Fibroblast of lung (primary cell): ENCODE results near the gene DHFR. TPM values are rescaled to one million over a fixed set of nuclear protein-coding genes. Genes with fewer than 3 reads are reported as not detected.
A peak's percentile ranks its signal among the peaks of the same experiment; 100 is the strongest.

Experiments used
- DNase-seq, 2 donors: peaks; one replicate each; pipeline versions ENCODE4 v3.0.0 to v3.0.0-alpha.2; 2010; ENCODE audit warnings: low read depth in 2 of 2
- H2AFZ ChIP-seq: 2 replicates; pipeline ENCODE4 v1.5.1; 2012; ENCODE audit warnings: low read length, control low read depth, inconsistent platforms
- H3K27ac ChIP-seq: 2 replicates; pipeline ENCODE4 v1.5.1; 2011; ENCODE audit warnings: low read length, control low read depth; ENCODE audit not compliant: insufficient read depth
- H3K27me3 ChIP-seq: 2 replicates; pipeline ENCODE4 v1.5.1; 2011; ENCODE audit warnings: mild to moderate bottlenecking, low read length; ENCODE audit not compliant: control insufficient read depth, insufficient read depth
- H3K36me3 ChIP-seq: 2 replicates; pipeline ENCODE4 v1.5.1; 2011; ENCODE audit warnings: low read length; ENCODE audit not compliant: control insufficient read depth, insufficient read depth
- H3K4me1 ChIP-seq: 2 replicates; pipeline ENCODE4 v1.5.1; 2011; ENCODE audit warnings: low read length; ENCODE audit not compliant: control insufficient read depth, insufficient read depth; ENCODE audit errors: extremely low read depth
- H3K4me2 ChIP-seq: 2 replicates; pipeline ENCODE4 v1.5.1; 2011; ENCODE audit warnings: low read length, control low read depth; ENCODE audit not compliant: insufficient read depth; ENCODE audit errors: extremely low read depth
- H3K4me3 ChIP-seq, 4 experiments: fragments of 200-600 bp in 1 of 4; sonication (generic) in 1 of 4; replicated peaks in 1 of 4; 2 replicates each; pipeline ENCODE4 v1.5.1; 2011 to 2016; ENCODE audit warnings: low read length in 4 of 4, low read depth in 3 of 4, mild to moderate bottlenecking in 3 of 4, control low read depth in 2 of 4, inconsistent platforms in 1 of 4, mixed read lengths in 1 of 4; ENCODE audit not compliant: insufficient read depth in 1 of 4; ENCODE audit errors: control extremely low read depth in 1 of 4
- H3K79me2 ChIP-seq: 2 replicates; pipeline ENCODE4 v1.5.1; 2012; ENCODE audit warnings: mild to moderate bottlenecking, low read length, inconsistent platforms; ENCODE audit not compliant: control insufficient read depth, insufficient read depth
- H3K9ac ChIP-seq: 2 replicates; pipeline ENCODE4 v1.5.1; 2011; ENCODE audit warnings: mild to moderate bottlenecking, low read length, control low read depth; ENCODE audit not compliant: insufficient read depth
- H3K9me3 ChIP-seq: 2 replicates; pipeline ENCODE4 v1.5.1; 2012; ENCODE audit warnings: low read depth, low read length; ENCODE audit not compliant: control insufficient read depth, insufficient read depth
- H4K20me1 ChIP-seq: 2 replicates; pipeline ENCODE4 v1.5.1; 2011; ENCODE audit warnings: low read length; ENCODE audit not compliant: control insufficient read depth, insufficient read depth; ENCODE audit errors: extremely low read depth
- CTCF ChIP-seq, 2 donors: IDR thresholded peaks in 1 of 2; conservative IDR thresholded peaks in 1 of 2; 1 replicate in 1 of 2; 2 replicates in 1 of 2; pipeline ENCODE4 v1.5.1; 2011 to 2012; ENCODE audit warnings: low read length in 2 of 2, control low read depth in 1 of 2, inconsistent platforms in 1 of 2, low read depth in 1 of 2, mild to moderate bottlenecking in 1 of 2
- EZH2 ChIP-seq: IDR thresholded peaks from 2 replicates; pipeline ENCODE4 v1.5.1; 2012; ENCODE audit warnings: low read length, control low read depth, mild to moderate bottlenecking; ENCODE audit errors: missing control alignments
- polyA plus RNA-seq, 2 donors: library from polyadenylated mRNA; depleted of rRNA in 1 of 2; stranded (reverse) in 1 of 2; unstranded in 1 of 2; fragments of >200 nt; gene quantifications; 2 replicates each; pipeline ENCODE4 v1.2.1, GENCODE V29; 2011 to 2012; ENCODE audit warnings: missing spikeins in 1 of 2
- total RNA-seq: library from RNA; depleted of rRNA; stranded (reverse); fragments of >200 nt; gene quantifications from 2 replicates; pipeline ENCODE4 v1.2.1, GENCODE V29; 2014

Gene DHFR
- total and polyA plus RNA-seq, 2 donors (not counting 1 experiment from before 2014, with no cell fraction given) = 9.7 to 22.2 TPM

- H3K4me1 ChIP-seq = no peaks in the 10 kb centered on the region
- no peak overlapping the region for H3K4me2 ChIP-seq
- H3K36me3 ChIP-seq = no peaks in the 10 kb centered on the region
- no peaks in the 10 kb centered on the region for H3K27me3 ChIP-seq
- H4K20me1 ChIP-seq = no peaks in the 10 kb centered on the region
- H3K4me3 ChIP-seq = no peak overlapping the region
- H3K9me3 ChIP-seq = no peaks in the 10 kb centered on the region
- TF ChIP-seq EZH2 (no peak), CTCF (conservative IDR thresholded peaks at IDR 0.05 in 1 of 2, IDR thresholded peaks at IDR 0.05 in 1 of 2; ENCODE audit: low read depth in 1 of 2, low read length in 2 of 2) (no peak)
- no peak overlapping the region for H3K9ac ChIP-seq
- DNase-seq = no peak
- no peak overlapping the region for H2AFZ ChIP-seq
- H3K79me2 ChIP-seq = no peaks in the 10 kb centered on the region
- H3K27ac ChIP-seq = no peak overlapping the region
Observed at GRCh38 chr5:80703291-80703690, 48.5 kb upstream of the DHFR start.

GRCh38 chr5:80701597-80701996 is 46.8 kb upstream of the DHFR start:
- Histone ChIP-seq H3K79me2 (no peaks in the 10 kb centered on the region), H3K36me3 (no peaks in the 10 kb centered on the region), H3K4me2 (no peak overlapping the region), H3K9ac (no peak overlapping the region), H2AFZ (no peak overlapping the region), H3K27ac (no peak overlapping the region), H4K20me1 (no peaks in the 10 kb centered on the region), H3K27me3 (no peaks in the 10 kb centered on the region), H3K4me3 (no peak overlapping the region), H3K9me3 (no peaks in the 10 kb centered on the region), H3K4me1 (no peaks in the 10 kb centered on the region)
- DNase-seq = peak in 1 of 2 donors; percentile 30
- TF ChIP-seq EZH2 (no peak), CTCF (conservative IDR thresholded peaks at IDR 0.05 in 1 of 2, IDR thresholded peaks at IDR 0.05 in 1 of 2; ENCODE audit: low read depth in 1 of 2, low read length in 2 of 2) (no peak)

GRCh38 chr5:80698369-80698768 is 43.6 kb upstream of the DHFR start:
- Histone ChIP-seq H3K36me3 (no peaks in the 10 kb centered on the region), H3K27me3 (no peaks in the 10 kb centered on the region), H3K79me2 (no peaks in the 10 kb centered on the region), H3K9ac (no peak overlapping the region), H3K27ac (no peak overlapping the region), H3K4me1 (no peaks in the 10 kb centered on the region), H4K20me1 (no peaks in the 10 kb centered on the region), H3K4me3 (no peak overlapping the region), H2AFZ (no peak overlapping the region), H3K9me3 (no peaks in the 10 kb centered on the region), H3K4me2 (no peak overlapping the region)
- no peak for DNase-seq
- TF ChIP-seq CTCF (conservative IDR thresholded peaks at IDR 0.05 in 1 of 2, IDR thresholded peaks at IDR 0.05 in 1 of 2; ENCODE audit: low read depth in 1 of 2, low read length in 2 of 2) (no peak), EZH2 (no peak)
